Mucosa of descending colon (tissue), 3 donors: ENCODE measurements around the gene PIRT. TPM values are rescaled to one million over a fixed set of nuclear protein-coding genes. Genes with fewer than 3 reads are reported as not detected.

Experiments
- ATAC-seq: fragments of 200-7000 bp; cut with Tn5 transposase; one replicate; pipeline ENCODE4 v1.9.1; 2020; ENCODE audit warnings: mild to moderate bottlenecking, moderate library complexity
- DNase-seq, 3 donors: peaks; one replicate each; pipeline ENCODE4 v3.0.0-alpha.2; 2020
- H3K36me3 ChIP-seq: fragments of 200-600 bp; one replicate; pipeline ENCODE4 v1.8.0; 2021; ENCODE audit warnings: low read depth, mild to moderate bottlenecking
- H3K4me1 ChIP-seq: fragments of 200-600 bp; one replicate; pipeline ENCODE4 v1.8.0; 2021; ENCODE audit warnings: low read depth, mild to moderate bottlenecking
- H3K4me3 ChIP-seq: fragments of 200-600 bp; one replicate; pipeline ENCODE4 v1.8.0; 2021; ENCODE audit warnings: mild to moderate bottlenecking
- H3K9me3 ChIP-seq: fragments of 200-600 bp; one replicate; pipeline ENCODE4 v1.8.0; 2021; ENCODE audit warnings: mild to moderate bottlenecking
- intact Hi-C, 2 donors: fragments of 100-400 bp; cut with DNase I in 1 of 2; cut with micrococcal nuclease in 1 of 2; formaldehyde crosslinking; loops; one replicate each; pipeline versions ENCODE4 v1.11.0 to v1.11.1; 2022; cut with DNase I, micrococcal nuclease
- total RNA-seq, 3 donors: library from RNA; stranded (reverse); fragmentation: NEBNext Ultra II Directional in 2 of 3; extraction: Animal tissue kit (Norgen Biotek cat#: 25700) in 2 of 3; gene quantifications; one replicate each; pipeline versions ENCODE4 v1.2.1 to v1.2.4, GENCODE V29; 2021 to 2023
- TF ChIP-seq, protein P1 (sequence below): fragments of 200-600 bp; IDR thresholded peaks from one replicate; pipeline ENCODE4 v1.8.0; 2022; ENCODE audit warnings: antibody characterized with exemption, mild to moderate bottlenecking
- donor health status: DM: no; HTN: no; CAD: no; lungs with moderate emphysema.
- donor health status: DM: no; HTN: no; CAD: no.
- donor health status: DM: no; HTN: yes; CAD: no.

Gene PIRT
- total RNA-seq, 3 donors from 2014 or later: 0.55 to 7.6 (median 1.1) TPM

DNA sequence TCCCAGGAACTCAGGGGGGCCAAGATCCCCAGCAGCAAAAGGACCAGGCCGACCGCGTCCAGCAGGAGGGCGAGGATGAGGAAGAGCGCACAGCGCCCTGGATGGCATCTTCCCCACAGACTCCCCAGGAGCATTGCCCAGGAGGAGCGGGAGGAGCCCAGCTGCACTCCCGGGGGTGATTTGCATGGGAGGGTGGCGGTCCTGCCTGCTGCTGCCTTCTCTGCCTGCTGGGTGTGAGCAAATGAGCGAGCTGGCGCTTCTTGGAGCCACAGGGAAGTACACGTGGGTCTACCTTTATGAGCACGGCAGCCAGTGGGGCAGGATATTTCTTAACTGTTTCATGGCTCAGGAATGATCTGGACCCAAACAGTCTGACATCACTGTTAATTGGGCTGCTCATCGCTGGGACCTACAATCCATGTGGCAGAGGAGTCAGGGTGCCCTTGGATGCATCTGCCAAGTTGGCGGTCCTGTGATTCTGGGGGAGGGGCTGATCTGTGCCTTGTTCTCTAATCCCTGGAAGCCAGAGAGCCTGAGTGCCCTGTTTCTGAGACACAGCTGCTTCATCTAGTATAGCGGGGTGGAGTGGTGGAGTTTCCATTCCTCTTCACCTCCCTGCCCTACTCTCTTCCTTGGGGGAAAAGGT lies 33.9 kb downstream of the PIRT start, which contains the start of gene TMEM238L:
TSS of gene TMEM238L (minus strand) at position 270 of the 646 bp plus-strand sequence. CDS start at position 134, 136 bp downstream.
- Histone ChIP-seq H3K36me3 (no peaks in the 10 kb centered on the region), H3K4me3 (peak within 1 kb of the TSS; percentile 40), H3K9me3 (no peaks in the 10 kb centered on the region), H3K4me1 (peaks cover 13% of the 10 kb centered on the region)
- TF ChIP-seq, protein P1, sequence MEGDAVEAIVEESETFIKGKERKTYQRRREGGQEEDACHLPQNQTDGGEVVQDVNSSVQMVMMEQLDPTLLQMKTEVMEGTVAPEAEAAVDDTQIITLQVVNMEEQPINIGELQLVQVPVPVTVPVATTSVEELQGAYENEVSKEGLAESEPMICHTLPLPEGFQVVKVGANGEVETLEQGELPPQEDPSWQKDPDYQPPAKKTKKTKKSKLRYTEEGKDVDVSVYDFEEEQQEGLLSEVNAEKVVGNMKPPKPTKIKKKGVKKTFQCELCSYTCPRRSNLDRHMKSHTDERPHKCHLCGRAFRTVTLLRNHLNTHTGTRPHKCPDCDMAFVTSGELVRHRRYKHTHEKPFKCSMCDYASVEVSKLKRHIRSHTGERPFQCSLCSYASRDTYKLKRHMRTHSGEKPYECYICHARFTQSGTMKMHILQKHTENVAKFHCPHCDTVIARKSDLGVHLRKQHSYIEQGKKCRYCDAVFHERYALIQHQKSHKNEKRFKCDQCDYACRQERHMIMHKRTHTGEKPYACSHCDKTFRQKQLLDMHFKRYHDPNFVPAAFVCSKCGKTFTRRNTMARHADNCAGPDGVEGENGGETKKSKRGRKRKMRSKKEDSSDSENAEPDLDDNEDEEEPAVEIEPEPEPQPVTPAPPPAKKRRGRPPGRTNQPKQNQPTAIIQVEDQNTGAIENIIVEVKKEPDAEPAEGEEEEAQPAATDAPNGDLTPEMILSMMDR: no peak
- DNase-seq (peak; percentile 90 to 92 (median 90)), ATAC-seq (peak; percentile 72)
- intact Hi-C loops: no loop called here

DNA sequence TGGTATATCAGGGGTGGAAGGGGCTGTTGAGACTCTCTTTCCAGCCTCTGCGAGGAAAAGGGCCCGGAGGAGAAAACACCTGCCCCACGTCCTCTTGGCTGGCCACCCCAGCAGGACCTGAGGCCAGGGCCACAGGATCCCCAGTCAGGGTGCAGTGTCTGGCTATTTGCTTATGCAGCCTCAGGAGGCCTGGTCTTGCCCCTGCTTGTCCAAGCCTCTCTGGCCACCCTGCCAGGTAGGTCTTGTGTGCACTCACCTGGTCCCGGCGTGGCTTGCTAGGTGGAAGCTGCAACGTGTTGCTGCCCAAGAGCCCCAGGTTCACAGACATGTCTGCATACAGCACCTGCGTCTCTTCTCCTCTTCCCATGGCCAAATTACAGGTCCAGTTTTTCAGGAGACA lies 34.5 kb downstream of the PIRT start:
- ATAC-seq: peak; percentile 1
- TF ChIP-seq, protein P1: no peak
- intact Hi-C loops: no loop called here

DNA sequence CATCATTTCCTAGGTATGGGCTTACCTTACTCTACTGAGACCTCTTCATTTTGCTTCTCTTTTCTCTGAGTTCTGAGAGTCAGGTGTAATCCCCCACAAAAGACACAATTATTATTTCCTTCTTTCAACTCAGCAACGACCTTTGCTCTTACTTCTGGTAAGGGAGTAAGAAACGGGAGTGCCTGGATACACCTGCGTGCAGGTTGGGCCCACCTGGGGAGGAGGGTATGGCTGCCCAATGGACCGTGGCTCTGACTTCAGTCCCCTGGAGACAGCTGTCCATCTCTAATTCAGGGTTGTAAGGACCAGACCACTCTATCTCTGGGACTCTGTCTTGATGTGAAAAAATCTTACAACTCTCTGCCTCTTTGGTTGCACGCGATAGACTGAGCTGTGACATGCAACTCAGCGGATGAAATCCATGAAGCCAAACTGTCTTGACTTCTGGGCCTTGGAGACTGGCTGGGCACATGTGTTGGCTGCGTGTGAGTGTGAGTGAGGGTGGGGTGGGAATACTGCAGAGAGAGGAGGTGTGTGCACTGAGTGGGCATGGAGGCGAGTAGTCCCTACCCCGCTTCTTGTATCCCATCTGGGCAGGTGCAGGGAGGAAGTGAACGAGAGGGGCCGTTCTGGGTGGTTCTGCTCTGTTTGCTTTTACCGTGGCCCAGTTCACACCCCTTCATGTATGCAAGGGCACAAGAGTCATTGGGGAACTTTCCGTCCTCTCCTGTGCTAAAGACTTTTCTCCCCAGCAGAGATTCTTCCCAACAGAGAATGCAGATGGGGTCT lies 35.2 kb downstream of the PIRT start:
- intact Hi-C loops: no loop called here
- TF ChIP-seq, protein P1: no peak
- peak overlapping the region; percentile 40 for H3K4me3 ChIP-seq
- peaks cover 26% of the 10 kb centered on the region for H3K4me1 ChIP-seq
- no peaks in the 10 kb centered on the region for H3K9me3 ChIP-seq
- DNase-seq (peak; percentile 63 to 78 (median 78)), ATAC-seq (peak; percentile 53)
- no peaks in the 10 kb centered on the region for H3K36me3 ChIP-seq

More for the DNA sequence above, 34.5 kb downstream of the PIRT start:
- Histone ChIP-seq H3K36me3 (no peaks in the 10 kb centered on the region), H3K4me3 (peak overlapping the region; percentile 40), H3K4me1 (peaks cover 19% of the 10 kb centered on the region), H3K9me3 (no peaks in the 10 kb centered on the region)
- DNase-seq: peak in 1 of 3 donors; percentile 63

DNA sequence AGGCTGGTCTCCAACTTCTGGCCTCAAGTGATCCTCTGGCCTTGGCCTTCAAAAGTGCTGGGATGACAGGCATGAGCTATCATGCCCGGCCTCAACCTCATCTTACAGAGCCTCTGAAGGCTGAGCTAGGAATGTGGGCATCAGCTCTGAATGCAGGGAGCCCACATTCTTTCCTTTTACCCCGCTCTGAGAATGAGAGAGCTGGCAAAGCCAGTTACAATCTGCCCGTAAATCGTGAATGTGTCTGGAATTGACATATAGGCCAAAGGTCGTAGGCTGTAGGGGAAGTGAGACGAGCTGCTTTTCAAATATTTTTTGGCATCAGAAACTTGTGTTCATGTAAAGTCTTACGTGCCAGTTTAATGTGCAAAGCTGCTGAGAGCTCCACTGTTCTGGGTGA lies 38.5 kb downstream of the PIRT start:
- Histone ChIP-seq H3K4me1 (peaks cover 24% of the 10 kb centered on the region), H3K9me3 (no peaks in the 10 kb centered on the region), H3K36me3 (no peaks in the 10 kb centered on the region), H3K4me3 (no peak overlapping the region)
- ATAC-seq: peak; percentile 2
- intact Hi-C loops: loop anchor here in 1 of 2 donors (5.0 kb wide), 1 partner anchor 43 kb away; no protein-coding TSS in a partner anchor
- no peak for DNase-seq
- TF ChIP-seq, protein P1: no peak

DNA sequence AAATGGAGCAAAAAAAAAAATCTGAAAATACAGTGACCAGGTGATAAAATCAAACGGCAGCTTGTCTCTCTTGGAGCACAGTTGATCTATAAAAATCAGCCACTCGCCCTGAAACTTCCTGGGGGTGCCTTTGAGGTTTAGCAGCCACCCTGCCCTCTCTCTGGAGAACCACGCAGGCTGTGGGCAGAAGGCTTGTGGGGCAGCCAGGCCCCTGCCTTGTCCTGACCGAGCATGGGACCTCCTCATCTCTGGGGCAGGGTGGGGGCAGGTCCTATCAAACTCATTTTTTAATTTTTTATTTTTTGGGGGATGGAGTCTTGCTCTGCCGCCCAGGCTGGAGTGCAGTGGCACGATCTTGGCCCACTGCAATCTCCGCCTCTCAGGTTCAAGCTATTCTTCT lies 39.0 kb downstream of the PIRT start:
- TF ChIP-seq, protein P1: no peak
- Histone ChIP-seq H3K9me3 (no peaks in the 10 kb centered on the region), H3K4me3 (no peak overlapping the region), H3K36me3 (no peaks in the 10 kb centered on the region), H3K4me1 (peaks cover 24% of the 10 kb centered on the region)
- ATAC-seq: no peak
- no peak for DNase-seq
- intact Hi-C loops: loop anchor here in 1 of 2 donors (5.0 kb wide), 1 partner anchor 43 kb away; no protein-coding TSS in a partner anchor
